NCI-H2107 treated with DMSO at 0.1 percent for 48 hours (cell line): ENCODE results near the gene RAD51AP2.
A peak's percentile ranks its signal among the peaks of the same experiment; 100 is the strongest.
"Not testable (repeated sequence)": the region's sequence is repeated elsewhere in the genome, so short reads cannot be mapped to it uniquely, and the experiment has no call there.

Experiments used
- DNase-seq: peaks from one replicate; lab custom pipeline; 2025; ENCODE audit not compliant: unreplicated experiment; lab: John Stamatoyannopoulos, UW

RAD51AP2 gene

DNA sequence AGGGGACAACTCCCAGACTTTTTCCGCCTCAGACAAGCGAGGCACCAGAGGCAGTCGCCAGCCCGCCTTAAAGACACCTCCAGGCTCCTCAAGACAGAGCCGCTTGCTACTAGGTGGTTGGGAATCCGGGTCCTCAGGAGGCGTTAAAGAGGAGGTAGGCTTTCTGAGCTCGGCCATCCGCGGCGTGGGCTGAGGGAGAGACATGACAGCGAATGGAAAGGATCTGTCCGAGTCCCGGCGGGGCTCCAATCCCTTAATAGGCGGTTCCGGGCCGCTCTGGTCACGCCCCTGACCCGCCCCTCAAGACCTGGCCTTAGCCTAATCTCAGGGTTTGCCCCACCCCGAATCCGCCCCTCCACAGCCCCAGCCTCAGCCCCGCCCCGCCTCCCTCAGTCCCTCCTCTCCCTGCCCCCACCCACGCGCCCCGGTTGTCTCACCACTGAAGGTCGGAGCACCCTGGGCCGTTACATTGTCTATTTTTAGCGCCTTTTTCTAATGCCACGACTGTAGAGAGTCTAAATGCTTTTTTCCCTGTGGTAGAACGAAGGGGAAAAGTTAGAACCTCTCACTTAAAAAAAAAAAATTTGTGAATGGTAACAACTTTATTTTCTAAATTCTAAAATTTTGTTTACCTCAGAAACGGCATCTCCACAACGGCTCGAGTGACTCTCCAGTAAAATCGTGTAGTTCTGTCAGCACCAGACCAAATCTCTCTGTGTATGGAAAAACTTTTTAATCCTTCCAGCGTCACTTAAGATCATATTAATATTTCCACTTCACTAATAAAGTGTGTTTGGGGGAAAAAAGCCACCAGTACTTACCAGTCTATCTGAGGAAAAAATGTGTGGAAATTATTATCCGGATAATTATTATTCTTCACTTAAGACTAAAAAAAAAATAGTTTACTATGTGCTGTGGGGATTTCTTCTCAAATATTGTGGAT is at the start of gene RAD51AP2:
Gene RAD51AP2, minus strand, starts transcription at position 229 of the 943 bp plus-strand sequence. Its CDS starts 25 bp downstream, at position 204.
- no peak for DNase-seq

DNA sequence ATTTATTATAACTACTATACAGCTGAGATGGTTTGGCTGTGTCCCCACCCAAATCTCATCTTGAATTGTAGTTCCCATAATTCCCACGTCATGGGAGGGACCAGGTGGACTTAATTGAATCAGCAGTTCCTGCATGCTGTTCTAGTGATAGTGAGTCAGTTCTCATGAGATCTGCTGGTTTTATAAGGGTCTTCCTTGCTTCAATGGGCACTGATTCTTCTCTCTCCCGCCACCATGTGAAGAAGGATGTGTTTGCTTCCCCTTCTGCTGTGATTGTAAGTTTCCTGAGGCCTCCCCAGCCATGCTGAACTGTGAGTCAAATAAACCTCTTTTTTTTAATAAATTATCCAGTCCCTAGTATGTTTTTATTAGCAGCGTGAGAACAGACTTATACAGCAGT is 47.5 kb upstream of the RAD51AP2 start:
- DNase-seq: not testable (repeated sequence)

GRCh38 chr2:17558878-17559277 is 40.6 kb upstream of the RAD51AP2 start:
- no peak for DNase-seq

GRCh38 chr2:17558053-17558452 is 39.8 kb upstream of the RAD51AP2 start:
- DNase-seq: no peak

- no peak for DNase-seq
Observed at GRCh38 chr2:17557596-17557995, 39.4 kb upstream of the RAD51AP2 start.

GRCh38 chr2:17555150-17555549 is 36.9 kb upstream of the RAD51AP2 start:
- DNase-seq: no peak

DNA sequence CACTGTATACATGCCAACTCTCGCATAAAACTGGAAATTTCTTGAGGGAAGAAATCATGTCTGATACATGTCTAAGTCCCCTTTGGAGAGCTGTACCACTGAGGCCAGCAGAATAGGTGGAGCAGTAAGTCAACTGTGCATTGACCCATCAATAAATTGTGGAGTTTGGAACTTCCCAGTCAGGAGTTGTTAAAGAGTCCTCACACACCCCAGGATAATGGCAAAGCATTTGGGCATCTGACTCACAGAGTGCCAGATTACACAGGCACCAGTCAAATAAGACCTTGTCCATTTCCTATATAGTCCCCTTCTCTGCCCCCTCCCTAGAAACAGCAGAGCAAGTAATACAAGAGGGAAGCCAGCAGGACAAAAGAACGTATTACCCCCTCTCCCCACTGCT is 32.7 kb upstream of the RAD51AP2 start:
- no peak for DNase-seq

DNA sequence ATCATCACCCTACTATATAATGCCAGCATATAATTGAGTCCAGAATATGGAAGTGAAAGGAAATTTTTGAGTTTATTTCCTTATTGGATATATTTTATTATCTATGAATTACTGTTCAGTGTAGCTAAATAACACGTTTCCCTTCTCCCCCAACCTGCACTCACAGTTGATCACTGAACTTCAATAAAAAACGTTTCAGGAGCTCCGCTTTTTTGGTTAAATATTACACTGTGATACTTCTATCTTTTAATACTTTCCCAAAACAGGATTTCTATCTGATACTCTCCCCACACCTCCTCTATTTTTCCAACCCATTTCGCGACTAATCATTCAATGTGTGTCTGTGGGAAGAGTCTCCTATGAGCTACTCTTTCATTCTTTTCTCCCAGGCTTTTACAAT is 29.5 kb upstream of the RAD51AP2 start:
- DNase-seq: no peak

DNA sequence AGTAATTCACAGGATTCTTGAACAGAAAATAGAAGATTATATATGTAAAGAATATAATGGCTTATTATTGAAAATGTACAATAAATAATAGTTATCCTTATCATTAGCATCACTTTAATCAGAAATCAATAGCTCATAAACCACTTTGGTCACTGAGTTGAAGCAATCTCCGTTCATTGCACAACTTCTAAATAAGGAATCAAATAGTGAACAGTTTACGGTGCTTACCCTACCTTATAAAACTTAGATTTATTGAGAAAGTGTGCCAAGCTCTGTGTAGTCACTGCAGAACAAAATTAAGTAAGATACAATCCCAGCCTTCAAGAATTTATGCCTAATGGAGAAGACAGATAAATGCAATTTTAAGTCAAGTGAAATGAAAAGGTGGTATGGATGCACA is 29.0 kb upstream of the RAD51AP2 start:
- no peak for DNase-seq

DNA sequence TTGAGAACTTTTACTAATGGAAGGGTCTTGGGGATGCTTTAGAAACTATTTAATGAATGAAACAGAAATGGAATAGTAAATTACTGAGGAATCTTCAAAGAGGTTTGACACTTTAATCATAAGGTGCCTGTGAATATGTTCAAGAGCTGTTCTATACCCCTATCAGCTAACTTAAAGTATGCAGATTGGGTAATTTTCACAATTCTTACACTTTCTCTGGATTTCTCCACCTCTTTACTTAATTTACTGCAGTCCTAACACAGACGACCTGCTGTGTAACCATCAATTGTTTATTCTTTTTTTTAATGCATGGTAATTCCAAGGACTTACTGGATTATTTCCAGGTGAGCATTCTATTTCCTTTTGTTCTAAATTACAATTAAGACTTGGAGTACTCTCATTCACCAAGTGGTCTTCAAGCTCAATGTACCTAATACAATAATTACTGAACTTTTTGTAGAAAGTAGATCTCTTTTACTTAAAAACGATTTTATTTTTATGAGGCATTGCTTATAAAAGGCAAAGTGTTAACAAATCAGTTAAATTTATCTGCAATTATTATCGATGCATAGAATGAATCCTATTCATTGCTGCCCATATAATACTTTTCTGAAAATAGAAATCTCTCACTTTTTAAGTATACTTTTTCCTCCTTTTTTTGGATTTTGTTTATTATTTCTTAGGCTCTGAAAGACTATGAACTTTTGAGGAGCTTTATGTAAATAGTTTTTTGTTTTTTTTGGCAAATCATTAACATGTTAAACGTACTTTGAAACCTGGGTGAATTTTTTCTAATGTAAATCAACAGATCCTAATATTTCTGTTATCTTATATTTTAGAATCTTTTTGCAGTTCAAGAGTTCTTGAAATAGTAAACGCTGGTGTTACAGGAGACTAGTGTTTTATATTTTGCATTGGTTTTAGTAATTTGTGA is 27.7 kb upstream of the RAD51AP2 start:
- DNase-seq: no peak

GRCh38 chr2:17544256-17544655 is 26.0 kb upstream of the RAD51AP2 start:
- DNase-seq: no peak

DNA sequence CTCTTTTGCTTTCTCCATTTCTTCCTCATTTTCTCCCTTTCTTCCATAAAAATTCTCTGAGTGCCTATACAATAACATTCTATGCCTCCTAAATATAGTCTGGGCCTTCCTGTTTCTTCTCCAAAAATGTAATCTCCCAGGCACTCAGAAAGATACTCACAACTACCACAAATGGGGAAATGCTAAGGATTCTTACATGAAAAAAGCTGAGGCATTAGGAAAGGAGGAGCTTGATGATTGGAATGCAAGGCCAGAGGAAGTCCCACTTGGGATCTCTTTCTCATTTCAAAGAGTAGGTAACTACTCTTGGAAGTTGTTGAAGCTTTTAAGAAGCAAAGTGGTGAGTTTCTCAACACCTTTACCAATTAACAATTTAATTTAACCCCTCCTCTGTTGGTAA is 25.6 kb upstream of the RAD51AP2 start:
- DNase-seq: no peak

GRCh38 chr2:17543131-17543660 is 25.0 kb upstream of the RAD51AP2 start:
- no peak for DNase-seq

DNA sequence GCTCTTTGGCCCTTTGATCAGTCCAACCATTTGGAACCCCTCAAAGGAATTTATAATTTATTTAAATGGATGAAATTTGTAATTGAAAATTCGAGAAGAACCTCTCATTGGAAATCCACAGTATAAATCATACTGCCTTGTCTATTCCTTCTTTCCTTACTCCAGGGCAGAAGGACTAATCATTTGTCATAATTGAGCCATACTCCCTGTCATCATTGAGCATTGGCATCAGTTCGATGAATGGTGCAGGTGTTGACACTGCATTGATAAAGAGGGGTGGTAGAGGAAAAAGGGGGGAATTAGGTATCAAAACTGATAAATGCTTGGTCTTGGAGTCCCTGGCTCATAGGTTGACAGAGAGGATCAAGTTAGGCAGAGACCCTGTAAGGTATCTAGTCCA is 24.2 kb upstream of the RAD51AP2 start:
- no peak for DNase-seq

GRCh38 chr2:17541531-17541950 is 23.3 kb upstream of the RAD51AP2 start:
- DNase-seq: no peak

DNA sequence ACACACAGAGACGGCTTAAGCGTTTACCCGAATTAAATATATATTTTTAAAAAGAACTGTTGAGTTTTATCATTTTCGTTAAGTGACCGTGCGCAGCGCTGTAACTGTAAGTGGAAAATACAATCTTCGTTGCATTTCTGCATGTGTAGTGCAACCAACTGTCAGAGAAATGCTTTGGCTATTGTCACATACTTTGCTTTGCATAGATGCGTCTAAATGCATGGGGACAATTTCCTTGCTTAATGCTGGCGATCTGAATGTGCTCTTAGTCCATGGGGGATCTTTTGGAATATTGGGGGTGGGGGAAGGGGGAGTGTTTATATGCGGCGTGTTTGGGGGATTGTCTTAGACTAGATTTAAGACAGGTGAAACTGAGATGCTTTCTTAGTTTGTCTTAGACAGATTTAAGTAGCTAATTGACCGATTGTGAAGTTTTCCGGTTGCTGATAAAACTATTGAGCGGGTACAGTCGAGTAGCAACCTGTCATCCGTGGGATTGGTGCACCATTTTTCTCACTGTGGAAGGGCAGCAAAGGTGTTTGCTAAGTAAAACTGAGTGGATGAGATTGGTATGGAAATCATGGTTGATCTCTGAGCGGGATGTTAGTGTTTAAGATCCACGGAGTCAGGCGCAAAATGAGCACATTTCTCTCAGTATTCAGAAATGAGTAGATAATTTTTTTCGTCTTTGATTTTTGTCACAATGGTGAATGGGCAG is 22.7 kb upstream of the RAD51AP2 start:
- no peak for DNase-seq

GRCh38 chr2:17540093-17540812 is 22.0 kb upstream of the RAD51AP2 start, which contains the start of gene VSNL1:
VSNL1 (plus strand) TSS chr2:17540696; CDS start chr2:17592075, 51,379 bp downstream.
- DNase-seq: peak; percentile 19

GRCh38 chr2:17539611-17540092 is 21.4 kb upstream of the RAD51AP2 start:
- DNase-seq: no peak

GRCh38 chr2:17538844-17539554 is 20.8 kb upstream of the RAD51AP2 start:
- DNase-seq: no peak
